ENCODE data around the gene GREB1.

Gene GREB1

DNA sequence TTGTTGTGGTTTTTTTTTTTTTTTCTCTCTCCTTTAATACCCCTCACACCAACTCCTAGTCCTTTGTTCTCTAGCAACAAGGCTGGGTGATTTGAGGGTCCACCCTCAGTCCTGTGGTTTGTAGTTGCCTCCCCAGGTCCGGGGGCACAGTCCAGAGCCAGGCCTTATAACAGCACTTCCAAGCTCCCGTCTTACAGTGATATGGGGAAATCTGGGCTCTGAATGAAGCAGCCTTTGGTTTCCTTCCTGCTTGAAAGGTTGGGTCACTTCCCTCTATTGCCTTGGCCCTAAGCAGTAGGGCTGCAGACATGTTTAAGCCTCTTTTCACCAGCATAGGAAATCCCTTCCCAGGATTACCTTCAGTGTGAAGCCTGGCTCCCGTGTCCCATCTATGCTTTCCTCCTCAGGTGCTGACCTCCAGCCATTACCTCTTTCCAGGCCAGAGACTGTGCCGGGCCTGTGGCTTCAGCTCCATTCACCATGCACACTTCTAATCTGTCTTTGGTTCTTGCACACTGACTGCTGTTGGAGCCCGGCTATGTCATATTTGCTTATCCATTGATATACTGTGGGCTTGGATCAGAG lies 157.3 kb downstream of the GREB1 start:
- Histone ChIP-seq H3K27ac (ENCODE audit: extremely low read depth, low read depth, low read length) (no peak overlapping the region), H3K4me3 (ENCODE audit: low read depth, low read length) (no peak overlapping the region), H3K4me1 (ENCODE audit: control insufficient read depth, insufficient read depth, low read length) (no peaks in the 10 kb centered on the region), H3K36me3 (ENCODE audit: control insufficient read depth in 2 of 2, insufficient read depth in 1 of 2, low read length in 2 of 2) (no peaks in the 10 kb centered on the region), H3K9me3 (ENCODE audit: control insufficient read depth, insufficient read depth, low read depth, low read length) (no peaks in the 10 kb centered on the region)
- CTCF ChIA-PET = interaction anchor here (1.6 to 13.9 kb wide), 3 partner anchors 10 to 90 kb away, joined by 5 to 247 read pairs (median 9); no protein-coding TSS in a partner anchor
- POLR2A ChIA-PET = no interaction called here
- no peak for TF ChIP-seq ZNF354C (tag by site-specific recombination; IDR thresholded peaks at IDR 0.05; ENCODE audit: borderline replicate concordance, low read depth)
- TF ChIP-seq ZNF510 (tag by site-specific recombination; IDR thresholded peaks at IDR 0.05; ENCODE audit: insufficient replicate concordance) = no peak
- TF ChIP-seq, protein P1, sequence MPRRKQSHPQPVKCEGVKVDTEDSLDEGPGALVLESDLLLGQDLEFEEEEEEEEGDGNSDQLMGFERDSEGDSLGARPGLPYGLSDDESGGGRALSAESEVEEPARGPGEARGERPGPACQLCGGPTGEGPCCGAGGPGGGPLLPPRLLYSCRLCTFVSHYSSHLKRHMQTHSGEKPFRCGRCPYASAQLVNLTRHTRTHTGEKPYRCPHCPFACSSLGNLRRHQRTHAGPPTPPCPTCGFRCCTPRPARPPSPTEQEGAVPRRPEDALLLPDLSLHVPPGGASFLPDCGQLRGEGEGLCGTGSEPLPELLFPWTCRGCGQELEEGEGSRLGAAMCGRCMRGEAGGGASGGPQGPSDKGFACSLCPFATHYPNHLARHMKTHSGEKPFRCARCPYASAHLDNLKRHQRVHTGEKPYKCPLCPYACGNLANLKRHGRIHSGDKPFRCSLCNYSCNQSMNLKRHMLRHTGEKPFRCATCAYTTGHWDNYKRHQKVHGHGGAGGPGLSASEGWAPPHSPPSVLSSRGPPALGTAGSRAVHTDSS (tag by site-specific recombination; IDR thresholded peaks at IDR 0.05) = no peak
